ENCODE results near the gene ITPR3.

Gene ITPR3

DNA sequence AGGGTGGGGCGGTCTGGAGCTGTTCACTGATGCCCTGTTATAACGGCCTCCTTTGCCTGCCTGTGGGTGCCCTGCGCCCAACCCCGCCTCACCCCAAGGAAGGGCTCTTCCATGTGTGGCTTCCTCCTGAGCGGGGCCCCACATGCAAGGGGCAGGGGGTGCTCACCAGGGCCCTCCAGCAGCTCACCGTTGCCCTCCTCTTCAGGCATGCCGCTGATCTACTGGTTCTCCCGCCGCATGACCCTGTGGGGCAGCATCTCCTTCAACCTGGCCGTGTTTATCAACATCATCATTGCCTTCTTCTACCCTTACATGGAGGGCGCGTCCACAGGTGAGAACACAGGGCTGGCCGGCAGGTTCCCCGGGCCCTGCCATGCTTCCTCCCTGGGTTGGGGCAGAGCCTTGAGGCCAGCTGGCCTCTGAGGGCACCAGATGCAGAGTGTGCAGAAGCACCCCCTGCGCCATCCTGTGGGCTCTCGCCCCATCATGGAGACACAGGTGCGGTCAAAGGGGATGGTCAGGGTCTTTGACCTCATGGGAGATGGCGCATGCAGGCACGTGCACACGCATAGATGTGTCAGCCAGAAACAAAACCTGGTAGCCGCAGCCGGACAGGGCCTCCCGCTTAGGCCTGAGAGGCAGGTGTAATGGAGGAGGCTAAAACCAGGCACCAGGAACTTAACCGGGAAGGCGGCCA lies 67.5 kb downstream of the ITPR3 start:
- TF ChIP-seq, protein P1, sequence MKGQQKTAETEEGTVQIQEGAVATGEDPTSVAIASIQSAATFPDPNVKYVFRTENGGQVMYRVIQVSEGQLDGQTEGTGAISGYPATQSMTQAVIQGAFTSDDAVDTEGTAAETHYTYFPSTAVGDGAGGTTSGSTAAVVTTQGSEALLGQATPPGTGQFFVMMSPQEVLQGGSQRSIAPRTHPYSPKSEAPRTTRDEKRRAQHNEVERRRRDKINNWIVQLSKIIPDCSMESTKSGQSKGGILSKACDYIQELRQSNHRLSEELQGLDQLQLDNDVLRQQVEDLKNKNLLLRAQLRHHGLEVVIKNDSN (IDR thresholded peaks at IDR 0.05) = no peak
- TF ChIP-seq CEBPB (IDR thresholded peaks at IDR 0.05) = no peak
- TF ChIP-seq YY1 (IDR thresholded peaks at IDR 0.05; ENCODE audit: low read depth) = no peak
- TF ChIP-seq, protein P2, sequence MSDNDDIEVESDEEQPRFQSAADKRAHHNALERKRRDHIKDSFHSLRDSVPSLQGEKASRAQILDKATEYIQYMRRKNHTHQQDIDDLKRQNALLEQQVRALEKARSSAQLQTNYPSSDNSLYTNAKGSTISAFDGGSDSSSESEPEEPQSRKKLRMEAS (IDR thresholded peaks at IDR 0.05) = no peak
- no peak for TF ChIP-seq NFIC (IDR thresholded peaks at IDR 0.05)
- TF ChIP-seq TCF12 (IDR thresholded peaks at IDR 0.05; ENCODE audit: low read depth) = no peak
- no peak for TF ChIP-seq FOXM1 (IDR thresholded peaks at IDR 0.05; ENCODE audit: borderline replicate concordance, low read depth)
- no peak for TF ChIP-seq CREB1 (IDR thresholded peaks at IDR 0.05; ENCODE audit: low read depth)
- TF ChIP-seq, protein P3, sequence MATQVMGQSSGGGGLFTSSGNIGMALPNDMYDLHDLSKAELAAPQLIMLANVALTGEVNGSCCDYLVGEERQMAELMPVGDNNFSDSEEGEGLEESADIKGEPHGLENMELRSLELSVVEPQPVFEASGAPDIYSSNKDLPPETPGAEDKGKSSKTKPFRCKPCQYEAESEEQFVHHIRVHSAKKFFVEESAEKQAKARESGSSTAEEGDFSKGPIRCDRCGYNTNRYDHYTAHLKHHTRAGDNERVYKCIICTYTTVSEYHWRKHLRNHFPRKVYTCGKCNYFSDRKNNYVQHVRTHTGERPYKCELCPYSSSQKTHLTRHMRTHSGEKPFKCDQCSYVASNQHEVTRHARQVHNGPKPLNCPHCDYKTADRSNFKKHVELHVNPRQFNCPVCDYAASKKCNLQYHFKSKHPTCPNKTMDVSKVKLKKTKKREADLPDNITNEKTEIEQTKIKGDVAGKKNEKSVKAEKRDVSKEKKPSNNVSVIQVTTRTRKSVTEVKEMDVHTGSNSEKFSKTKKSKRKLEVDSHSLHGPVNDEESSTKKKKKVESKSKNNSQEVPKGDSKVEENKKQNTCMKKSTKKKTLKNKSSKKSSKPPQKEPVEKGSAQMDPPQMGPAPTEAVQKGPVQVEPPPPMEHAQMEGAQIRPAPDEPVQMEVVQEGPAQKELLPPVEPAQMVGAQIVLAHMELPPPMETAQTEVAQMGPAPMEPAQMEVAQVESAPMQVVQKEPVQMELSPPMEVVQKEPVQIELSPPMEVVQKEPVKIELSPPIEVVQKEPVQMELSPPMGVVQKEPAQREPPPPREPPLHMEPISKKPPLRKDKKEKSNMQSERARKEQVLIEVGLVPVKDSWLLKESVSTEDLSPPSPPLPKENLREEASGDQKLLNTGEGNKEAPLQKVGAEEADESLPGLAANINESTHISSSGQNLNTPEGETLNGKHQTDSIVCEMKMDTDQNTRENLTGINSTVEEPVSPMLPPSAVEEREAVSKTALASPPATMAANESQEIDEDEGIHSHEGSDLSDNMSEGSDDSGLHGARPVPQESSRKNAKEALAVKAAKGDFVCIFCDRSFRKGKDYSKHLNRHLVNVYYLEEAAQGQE (IDR thresholded peaks at IDR 0.05; ENCODE audit: low read depth) = no peak
- TF ChIP-seq EP300 (IDR thresholded peaks at IDR 0.05; ENCODE audit: borderline replicate concordance) = no peak
- TF ChIP-seq RAD21 (IDR thresholded peaks at IDR 0.05; ENCODE audit: low read depth) = no peak
- no peak for TF ChIP-seq TAF1 (IDR thresholded peaks at IDR 0.05; ENCODE audit: low read depth)

DNA sequence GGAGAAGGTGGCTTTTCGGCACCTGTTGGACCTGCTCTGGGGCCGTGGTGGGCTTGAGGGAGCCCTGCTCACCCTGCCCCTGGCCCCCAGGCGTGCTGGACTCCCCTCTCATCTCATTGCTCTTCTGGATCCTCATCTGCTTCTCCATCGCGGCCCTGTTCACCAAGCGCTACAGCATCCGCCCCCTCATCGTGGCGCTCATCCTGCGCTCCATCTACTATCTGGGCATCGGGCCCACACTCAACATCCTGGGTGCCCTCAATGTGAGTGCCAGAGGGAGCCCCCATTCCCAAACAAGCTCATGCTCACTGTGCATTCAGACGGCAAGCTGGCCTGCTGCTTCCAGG lies 68.0 kb downstream of the ITPR3 start:
- TF ChIP-seq CEBPB (IDR thresholded peaks at IDR 0.05) (no peak), CREB1 (IDR thresholded peaks at IDR 0.05; ENCODE audit: low read depth) (no peak), NFIC (IDR thresholded peaks at IDR 0.05) (no peak), TCF12 (IDR thresholded peaks at IDR 0.05; ENCODE audit: low read depth) (no peak), EGR1 (IDR thresholded peaks at IDR 0.05) (no peak), TAF1 (IDR thresholded peaks at IDR 0.05; ENCODE audit: low read depth) (no peak), FOXM1 (IDR thresholded peaks at IDR 0.05; ENCODE audit: borderline replicate concordance, low read depth) (no peak), YY1 (IDR thresholded peaks at IDR 0.05; ENCODE audit: low read depth) (no peak), ZBTB7A (IDR thresholded peaks at IDR 0.05; ENCODE audit: low read depth) (no peak), RAD21 (IDR thresholded peaks at IDR 0.05; ENCODE audit: low read depth) (no peak), TEAD4 (IDR thresholded peaks at IDR 0.05) (no peak)
- TF ChIP-seq, protein P1 (IDR thresholded peaks at IDR 0.05) = no peak
- TF ChIP-seq, protein P2 (IDR thresholded peaks at IDR 0.05) = no peak

DNA sequence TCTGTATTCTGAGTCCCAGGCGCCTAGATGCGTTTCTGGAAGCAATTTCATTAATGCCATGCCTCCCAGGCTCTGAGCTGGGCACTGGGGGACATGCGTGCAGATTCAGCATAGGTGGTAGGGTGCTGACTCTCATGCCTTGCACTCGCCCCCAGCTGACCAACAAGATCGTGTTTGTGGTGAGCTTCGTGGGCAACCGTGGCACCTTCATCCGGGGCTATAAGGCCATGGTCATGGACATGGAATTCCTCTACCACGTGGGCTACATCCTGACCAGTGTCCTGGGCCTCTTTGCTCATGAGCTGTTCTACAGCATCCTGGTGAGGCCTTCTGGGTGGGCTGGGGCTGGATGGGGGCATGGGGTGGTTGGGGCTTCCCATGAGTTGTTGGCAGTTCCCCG lies 68.8 kb downstream of the ITPR3 start:
- TF ChIP-seq, protein P2 (IDR thresholded peaks at IDR 0.05) = no peak
- TF ChIP-seq TAF1 (IDR thresholded peaks at IDR 0.05; ENCODE audit: low read depth) = no peak

DNA sequence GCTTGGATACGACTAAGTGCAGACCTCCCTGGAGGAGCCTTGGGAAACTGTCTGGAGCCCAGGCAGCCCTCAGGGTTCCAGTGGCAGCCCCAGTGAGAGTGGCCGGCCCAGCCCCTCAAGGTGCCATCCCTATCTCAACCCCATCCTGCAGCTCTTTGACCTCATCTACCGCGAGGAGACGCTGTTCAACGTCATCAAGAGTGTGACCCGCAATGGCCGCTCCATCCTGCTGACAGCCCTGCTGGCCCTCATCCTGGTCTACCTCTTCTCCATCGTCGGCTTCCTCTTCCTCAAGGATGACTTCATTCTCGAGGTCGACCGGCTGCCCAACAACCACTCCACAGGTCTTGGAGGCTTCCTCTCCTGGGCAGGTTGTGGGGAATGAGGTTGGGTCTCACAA lies 69.6 kb downstream of the ITPR3 start:
- TF ChIP-seq TCF12 (IDR thresholded peaks at IDR 0.05; ENCODE audit: low read depth) (no peak), EGR1 (IDR thresholded peaks at IDR 0.05) (no peak), FOXM1 (IDR thresholded peaks at IDR 0.05; ENCODE audit: borderline replicate concordance, low read depth) (no peak), CEBPB (IDR thresholded peaks at IDR 0.05) (no peak), CREB1 (IDR thresholded peaks at IDR 0.05; ENCODE audit: low read depth) (no peak), ZBTB7A (IDR thresholded peaks at IDR 0.05; ENCODE audit: low read depth) (no peak), NFIC (IDR thresholded peaks at IDR 0.05) (no peak), TEAD4 (IDR thresholded peaks at IDR 0.05) (no peak), EP300 (IDR thresholded peaks at IDR 0.05; ENCODE audit: borderline replicate concordance) (no peak)
- TF ChIP-seq, protein P1 (IDR thresholded peaks at IDR 0.05) = no peak
- TF ChIP-seq, protein P2 (IDR thresholded peaks at IDR 0.05) = no peak
- TF ChIP-seq, protein P3 (IDR thresholded peaks at IDR 0.05; ENCODE audit: low read depth) = no peak

DNA sequence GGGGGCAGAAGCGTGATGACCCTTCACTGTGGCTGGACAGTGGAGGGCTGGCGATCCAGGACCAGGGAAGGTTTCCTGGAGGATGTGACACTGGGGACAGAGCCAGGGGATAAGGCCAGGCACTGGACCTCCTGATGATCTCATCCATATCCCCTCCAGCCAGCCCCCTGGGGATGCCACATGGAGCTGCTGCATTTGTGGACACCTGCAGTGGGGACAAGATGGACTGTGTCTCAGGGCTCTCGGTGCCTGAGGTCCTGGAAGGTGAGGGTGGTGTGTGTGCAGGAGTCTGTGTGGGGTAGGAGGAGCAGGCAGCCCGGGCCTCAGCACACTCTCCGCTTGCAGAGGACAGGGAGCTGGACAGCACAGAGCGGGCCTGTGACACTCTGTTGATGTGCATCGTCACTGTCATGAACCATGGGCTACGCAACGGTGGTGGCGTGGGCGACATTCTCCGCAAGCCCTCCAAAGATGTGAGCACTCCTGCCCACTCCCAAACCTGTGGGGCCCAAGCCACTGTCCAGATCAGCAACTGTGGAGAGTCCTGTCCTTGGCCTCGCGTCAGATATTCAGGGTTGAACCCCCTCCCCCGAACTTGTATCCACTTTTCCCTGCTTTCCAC lies 70.4 kb downstream of the ITPR3 start:
- TF ChIP-seq, protein P1 (IDR thresholded peaks at IDR 0.05) = no peak
- TF ChIP-seq ZBTB7A (IDR thresholded peaks at IDR 0.05; ENCODE audit: low read depth) (no peak), EGR1 (IDR thresholded peaks at IDR 0.05) (no peak), CREB1 (IDR thresholded peaks at IDR 0.05; ENCODE audit: low read depth) (no peak)

All from Ishikawa (cell line).